ENCODE results near the gene SDCBP2. TPM values are rescaled to one million over a fixed set of nuclear protein-coding genes. Genes with fewer than 3 reads are reported as not detected.

SDCBP2 gene
- total RNA-seq, 6 experiments from 2014 or later: 2.0 to 43.3 (median 16.6) TPM

DNA sequence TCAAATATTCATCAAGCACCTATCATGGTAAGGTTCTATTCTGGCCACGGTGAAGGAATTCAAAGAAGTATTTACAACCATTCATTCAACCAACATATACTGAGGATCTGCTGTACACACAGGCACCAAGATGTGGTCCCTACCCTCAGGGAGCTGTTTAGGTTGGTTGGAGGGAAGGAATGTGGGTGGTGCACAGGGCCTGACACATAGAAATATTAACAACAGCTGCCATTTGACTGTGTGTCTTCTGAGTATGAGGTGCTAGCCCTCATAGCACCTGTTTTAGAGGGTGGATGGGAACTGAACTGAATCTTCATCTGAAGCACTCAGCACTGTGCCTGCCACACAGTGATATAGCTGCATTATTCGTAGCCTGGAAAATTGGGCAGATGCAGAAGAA lies 55.6 kb downstream of the SDCBP2 start:
- H3K27ac ChIP-seq: no peak overlapping the region
- no peaks in the 10 kb centered on the region for H3K36me3 ChIP-seq
- no peaks in the 10 kb centered on the region for H3K9me3 ChIP-seq
- H3K4me1 ChIP-seq: no peaks in the 10 kb centered on the region
- intact Hi-C loops (cut with DNase I): no loop called here
- DNase-seq (no peak), ATAC-seq (no peak)
- TF ChIP-seq POLR2A (IDR thresholded peaks at IDR 0.05) (no peak), CTCF (IDR thresholded peaks at IDR 0.05) (no peak)
- 69% methylated on average over 2 of the region's 2 CpGs for WGBS (ENCODE audit: insufficient coverage, low coverage, low lambda C conversion rate, missing lambda C conversion rate)
- no peaks in the 10 kb centered on the region for H3K27me3 ChIP-seq
- no peak overlapping the region for H3K4me3 ChIP-seq

DNA sequence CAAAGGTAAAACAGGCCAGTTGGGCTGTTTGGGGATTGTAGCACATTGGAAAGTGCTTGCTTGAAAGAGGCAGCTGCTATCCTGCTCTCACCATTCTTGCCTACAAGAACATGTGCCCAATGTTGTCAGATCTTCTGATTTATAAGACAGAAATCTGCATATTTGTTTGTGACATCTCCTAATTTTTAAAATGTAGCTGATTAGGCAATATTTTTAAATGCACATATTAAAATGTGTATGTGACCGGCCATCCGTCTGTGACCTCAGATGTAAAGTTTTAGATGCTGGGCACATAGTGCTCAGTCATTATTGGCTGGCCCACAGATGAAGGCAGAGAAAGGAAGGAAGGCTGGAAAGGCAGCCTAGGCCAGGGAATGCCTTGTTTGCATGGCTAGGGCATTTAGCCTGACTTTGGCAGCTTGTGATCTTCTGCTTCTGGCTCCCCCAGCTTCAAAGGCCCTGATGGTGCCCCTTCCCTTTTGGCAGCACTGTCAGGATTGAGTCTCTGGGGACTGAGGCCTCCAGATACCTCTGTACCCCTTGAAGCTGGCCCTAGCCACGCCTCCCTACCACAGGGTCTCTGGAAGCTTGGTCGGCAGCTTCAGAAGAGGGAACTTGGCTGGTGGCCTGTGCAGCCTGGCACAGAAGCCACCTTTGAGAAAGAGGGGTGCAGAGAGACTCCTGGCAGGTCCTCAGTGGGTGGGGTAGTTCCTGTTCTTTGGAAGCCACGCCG lies 56.4 kb downstream of the SDCBP2 start:
- Histone ChIP-seq H3K4me3 (no peak overlapping the region), H3K9me3 (no peaks in the 10 kb centered on the region), H3K27me3 (no peaks in the 10 kb centered on the region), H3K4me1 (no peaks in the 10 kb centered on the region), H3K36me3 (no peaks in the 10 kb centered on the region), H3K27ac (no peak overlapping the region)
- TF ChIP-seq POLR2A (IDR thresholded peaks at IDR 0.05) (no peak), CTCF (IDR thresholded peaks at IDR 0.05) (no peak)
- 79% methylated on average over 3 of the region's 6 CpGs for WGBS (ENCODE audit: insufficient coverage, low coverage, low lambda C conversion rate, missing lambda C conversion rate)
- intact Hi-C loops (cut with DNase I): no loop called here
- ATAC-seq: no peak
- DNase-seq: no peak

- DNase-seq (no peak), ATAC-seq (no peak)
- peaks cover 0 to 5% (median 0%) of the 10 kb centered on the region in 4 donors for H3K4me1 ChIP-seq
- no peak overlapping the region for H3K4me3 ChIP-seq
- no peaks in the 10 kb centered on the region for H3K36me3 ChIP-seq
- H3K27ac ChIP-seq: no peak overlapping the region
- H3K9me3 ChIP-seq: no peaks in the 10 kb centered on the region
- TF ChIP-seq POLR2A (IDR thresholded peaks at IDR 0.05) (no peak), CTCF (IDR thresholded peaks at IDR 0.05) (no peak)
- no peaks in the 10 kb centered on the region for H3K27me3 ChIP-seq
- WGBS (ENCODE audit: insufficient coverage, low coverage, low lambda C conversion rate, missing lambda C conversion rate): 90% methylated on average over 3 of the region's 3 CpGs
- intact Hi-C loops (cut with DNase I): no loop called here
These were observed 59.1 kb downstream of the SDCBP2 start for GRCh38 chr20:1269850-1270249.

DNA sequence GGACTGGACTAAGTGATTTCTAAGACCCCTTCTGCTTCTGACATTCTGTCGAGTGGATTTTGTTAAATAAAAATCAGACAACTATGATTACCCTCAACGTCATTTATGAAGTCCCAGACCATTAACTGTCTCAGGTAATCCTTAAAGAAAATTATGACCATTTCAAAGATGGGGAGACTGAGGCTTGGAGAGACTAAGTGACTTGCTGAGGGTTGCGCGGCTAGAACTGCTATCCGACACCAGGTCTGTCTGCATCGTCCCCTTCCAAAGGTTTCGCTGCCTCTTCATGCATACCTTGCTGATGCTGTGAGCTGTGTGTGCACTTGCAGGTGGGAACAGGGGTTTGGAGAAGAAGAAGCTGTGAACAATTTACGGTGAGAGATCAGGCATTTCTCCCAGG lies 59.7 kb downstream of the SDCBP2 start:
- H3K36me3 ChIP-seq: no peaks in the 10 kb centered on the region
- no peaks in the 10 kb centered on the region for H3K9me3 ChIP-seq
- ATAC-seq (no peak), DNase-seq (no peak)
- H3K4me1 ChIP-seq: peaks cover 0 to 5% (median 0%) of the 10 kb centered on the region in 4 donors
- TF ChIP-seq POLR2A (IDR thresholded peaks at IDR 0.05): no peak
- no peak for TF ChIP-seq CTCF (IDR thresholded peaks at IDR 0.05)
- no peak overlapping the region for H3K4me3 ChIP-seq
- 80% methylated on average over 7 of the region's 8 CpGs for WGBS (ENCODE audit: insufficient coverage, low coverage, low lambda C conversion rate, missing lambda C conversion rate)
- H3K27ac ChIP-seq: no peak overlapping the region
- no peaks in the 10 kb centered on the region for H3K27me3 ChIP-seq
- intact Hi-C loops (cut with DNase I): no loop called here
